Stimulated activated CD4-positive, alpha-beta T cell treated with anti-CD3 and anti-CD28 coated beads, TNF-alpha, amount 100 ng/mL, for 24 hours (primary cell): ENCODE results near the gene BCL10.

Source experiments
- DNase-seq, 3 experiments: peaks; one replicate each; pipeline ENCODE4 v3.0.0-alpha.2; 2020; ENCODE audit warnings: low read depth in 3 of 3

Gene BCL10

DNA sequence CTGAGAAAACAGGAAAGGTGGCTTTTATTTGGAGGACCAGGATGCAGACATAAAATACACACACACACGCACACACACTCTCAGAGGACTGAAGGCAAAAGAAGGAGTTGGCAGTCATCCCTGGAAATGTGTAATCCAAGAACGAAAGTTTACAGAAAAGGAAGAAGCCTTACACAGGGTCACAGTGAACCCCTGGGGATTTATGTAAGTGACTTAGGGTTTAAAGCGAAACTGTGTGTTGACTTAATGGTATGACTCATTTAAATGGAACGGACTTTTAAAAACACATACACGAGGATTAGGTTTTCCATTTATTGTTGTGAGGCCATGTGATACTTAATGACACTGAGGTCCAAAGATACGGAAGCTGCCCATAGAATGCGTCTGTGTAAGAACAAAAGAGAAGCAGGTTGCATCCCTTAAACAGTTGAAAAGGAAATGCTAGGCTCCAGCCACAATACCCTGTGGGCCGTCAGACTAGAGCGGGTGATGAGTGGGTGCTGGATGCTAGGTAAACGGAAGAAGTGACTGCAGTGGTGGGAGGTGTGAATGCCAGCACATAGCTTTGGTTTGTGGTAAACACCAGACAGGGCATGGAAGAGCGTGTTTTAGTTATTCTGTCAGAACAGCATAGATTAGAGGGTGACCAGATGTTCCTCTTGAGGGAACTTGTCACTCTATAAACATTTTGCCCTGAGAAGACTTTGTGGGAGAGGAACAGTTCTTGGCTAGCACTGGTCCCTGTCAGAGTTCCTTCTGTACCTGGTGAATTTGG lies 21.6 kb upstream of the BCL10 start:
- DNase-seq, result peak; percentile 45 to 72 (median 71)

DNA sequence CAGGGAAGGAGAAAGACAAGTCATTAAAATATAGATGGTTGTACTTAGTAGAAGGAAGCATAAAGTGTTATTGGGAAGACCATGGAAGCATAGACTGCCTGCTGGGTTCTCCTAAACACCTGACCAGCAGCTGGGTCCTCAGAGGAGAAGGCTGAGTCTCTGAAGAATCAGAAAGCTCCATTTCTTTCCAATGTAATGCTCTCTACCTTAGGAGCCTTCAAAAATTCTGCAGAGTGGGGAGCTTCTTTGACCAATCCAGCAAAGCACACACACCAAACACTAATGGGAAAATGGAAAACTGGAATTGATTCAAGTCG lies 21.1 kb upstream of the BCL10 start:
- DNase-seq, result no peak

DNA sequence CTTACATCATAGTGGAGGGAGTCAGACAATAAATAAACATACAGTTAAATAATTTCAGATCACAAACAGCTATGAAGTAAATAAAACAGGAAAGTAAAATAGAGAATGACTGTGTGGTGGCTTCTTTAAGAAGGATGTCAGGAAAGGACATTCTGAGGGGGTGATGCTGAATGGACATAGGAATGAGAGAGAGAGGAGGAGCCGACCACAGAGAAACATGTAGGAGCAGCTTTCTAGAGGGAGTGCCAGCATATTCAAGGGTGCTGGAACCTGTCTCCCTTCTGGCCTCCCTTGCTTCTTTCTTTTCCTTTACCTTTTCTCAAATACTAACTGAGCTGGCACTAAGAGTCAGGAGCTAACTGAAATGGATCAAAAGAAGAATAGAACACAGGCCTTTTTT lies 20.5 kb upstream of the BCL10 start:
- DNase-seq, result no peak

DNA sequence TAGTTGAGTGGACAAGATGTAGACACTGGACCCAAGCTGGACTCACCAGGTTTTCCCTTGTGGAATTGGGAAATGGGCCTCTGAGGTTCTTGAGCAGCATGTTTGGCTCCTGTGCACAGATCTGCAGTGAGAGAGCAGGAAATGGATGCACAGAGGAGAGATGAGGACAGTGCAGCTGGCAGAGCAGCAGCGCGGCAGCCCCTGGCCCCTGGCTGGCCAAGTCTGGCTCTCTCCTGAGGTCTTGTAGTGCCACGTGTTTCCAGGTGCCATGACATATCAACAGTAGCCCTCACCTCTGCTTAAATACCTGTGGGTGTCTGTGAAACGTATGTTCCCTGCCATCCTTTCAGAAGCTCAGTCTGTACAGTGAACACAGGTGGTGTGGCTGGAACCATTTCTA lies 19.2 kb upstream of the BCL10 start:
- no peak for DNase-seq

DNA sequence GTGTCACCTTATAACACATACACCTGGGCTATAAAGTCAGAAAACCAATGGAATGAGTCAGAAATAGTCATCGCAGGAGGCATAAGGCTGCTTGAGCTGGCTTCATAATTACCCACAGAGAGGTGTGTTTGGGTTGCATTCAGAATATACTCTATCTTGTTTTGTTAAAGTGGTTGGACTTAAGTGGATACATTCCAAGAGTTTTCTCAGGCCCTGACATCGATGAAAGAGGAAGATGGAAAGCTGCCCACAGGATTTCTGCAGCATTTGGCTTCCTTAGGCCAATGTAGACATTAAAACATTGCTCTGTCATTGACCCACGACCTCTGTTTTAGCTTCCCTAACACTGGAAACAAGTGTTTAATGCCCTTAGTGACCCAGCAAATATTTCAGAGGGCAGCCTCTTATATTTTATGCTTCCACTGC lies 18.6 kb upstream of the BCL10 start:
- no peak for DNase-seq

DNA sequence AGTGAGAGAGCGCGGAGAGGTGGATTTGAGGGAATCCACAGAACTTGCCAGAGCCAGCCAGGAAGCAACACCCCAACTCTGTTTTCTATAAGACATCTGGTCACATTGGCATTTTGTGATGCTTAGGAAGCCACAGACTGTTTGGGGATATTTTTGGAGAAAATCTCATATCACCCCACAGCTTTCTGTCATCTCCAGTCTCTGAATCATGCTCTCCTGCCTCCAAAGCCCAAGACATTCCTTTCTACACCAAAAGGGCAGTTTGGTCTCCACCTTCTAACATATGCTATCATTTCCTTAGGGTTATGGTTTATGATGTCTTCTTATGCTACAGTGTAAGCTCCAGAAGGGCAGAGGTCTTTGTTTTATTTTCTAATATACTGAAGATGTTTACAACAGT lies 14.4 kb upstream of the BCL10 start:
- no peak for DNase-seq

DNA sequence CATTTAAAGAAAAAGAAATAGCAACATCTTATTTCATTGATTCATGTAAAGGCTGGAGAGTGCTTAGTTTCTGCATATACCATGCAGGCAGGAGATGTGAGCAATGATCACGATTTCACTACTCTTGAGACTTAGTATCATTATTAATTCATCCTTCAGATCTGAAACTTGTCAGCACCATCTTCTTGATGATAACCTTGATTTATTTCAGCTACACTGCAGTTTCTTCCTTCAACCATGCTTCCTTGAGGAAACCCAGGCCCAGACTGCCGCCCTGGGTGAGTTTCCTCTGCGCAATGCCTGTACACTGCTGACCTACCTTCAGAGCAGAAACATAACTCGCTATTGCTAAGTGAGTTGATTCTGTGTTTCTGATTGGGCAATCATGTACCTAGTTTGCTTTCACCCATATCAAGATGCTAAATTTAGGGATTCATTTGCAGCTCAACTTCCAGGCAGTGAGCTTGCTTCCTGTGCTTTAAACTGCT lies 13.5 kb upstream of the BCL10 start:
- no peak for DNase-seq

DNA sequence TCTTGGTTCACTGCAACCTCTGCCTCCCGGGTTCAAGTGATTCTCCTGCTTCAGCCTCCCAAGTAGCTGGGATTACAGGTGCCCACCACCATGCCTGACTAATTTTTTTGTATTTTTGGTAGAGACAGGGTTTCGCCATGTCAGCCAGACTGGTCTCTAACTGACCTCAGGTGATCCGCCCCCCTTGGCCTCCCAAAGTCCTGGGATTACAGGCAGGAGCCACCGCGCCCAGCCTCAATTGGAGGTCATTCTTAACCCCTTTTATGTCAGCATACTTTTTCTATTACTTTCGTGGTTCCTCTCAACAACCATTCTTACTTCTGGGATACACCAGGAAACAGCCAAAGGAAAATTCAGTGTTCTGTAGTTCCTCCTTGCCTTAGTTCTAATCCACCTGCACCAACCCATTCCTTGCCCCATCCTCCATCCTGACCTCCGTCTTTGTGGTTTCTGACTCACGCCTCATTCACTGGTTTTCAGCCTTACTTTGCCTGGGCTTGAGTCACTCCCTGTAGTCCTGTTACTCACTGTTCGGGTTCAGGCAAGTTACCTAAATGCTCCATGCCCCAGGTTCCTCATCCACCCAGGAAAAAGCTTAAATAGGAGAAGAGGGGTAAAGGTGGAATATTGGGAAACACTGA lies 12.9 kb upstream of the BCL10 start:
- no peak for DNase-seq

DNA sequence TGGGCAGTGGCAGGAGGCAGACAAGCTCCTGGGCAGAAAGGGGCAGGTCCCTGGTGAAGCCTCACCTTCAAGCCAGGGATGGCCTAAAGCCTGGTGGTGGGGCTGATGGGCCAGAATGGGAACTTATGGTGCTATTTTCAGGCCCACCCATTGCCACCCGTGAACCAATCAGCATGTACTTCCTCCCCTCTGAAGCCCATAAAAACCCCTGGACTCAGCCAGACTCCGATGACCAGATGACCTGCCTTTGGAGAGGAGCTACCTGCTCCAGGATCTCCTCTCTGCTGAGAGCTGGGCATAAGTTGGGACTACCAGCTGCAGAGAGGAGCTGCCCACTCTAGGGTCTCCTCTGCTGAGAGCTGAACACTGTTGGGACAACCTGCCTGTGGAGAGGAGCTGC lies 7.8 kb upstream of the BCL10 start:
- no peak for DNase-seq

DNA sequence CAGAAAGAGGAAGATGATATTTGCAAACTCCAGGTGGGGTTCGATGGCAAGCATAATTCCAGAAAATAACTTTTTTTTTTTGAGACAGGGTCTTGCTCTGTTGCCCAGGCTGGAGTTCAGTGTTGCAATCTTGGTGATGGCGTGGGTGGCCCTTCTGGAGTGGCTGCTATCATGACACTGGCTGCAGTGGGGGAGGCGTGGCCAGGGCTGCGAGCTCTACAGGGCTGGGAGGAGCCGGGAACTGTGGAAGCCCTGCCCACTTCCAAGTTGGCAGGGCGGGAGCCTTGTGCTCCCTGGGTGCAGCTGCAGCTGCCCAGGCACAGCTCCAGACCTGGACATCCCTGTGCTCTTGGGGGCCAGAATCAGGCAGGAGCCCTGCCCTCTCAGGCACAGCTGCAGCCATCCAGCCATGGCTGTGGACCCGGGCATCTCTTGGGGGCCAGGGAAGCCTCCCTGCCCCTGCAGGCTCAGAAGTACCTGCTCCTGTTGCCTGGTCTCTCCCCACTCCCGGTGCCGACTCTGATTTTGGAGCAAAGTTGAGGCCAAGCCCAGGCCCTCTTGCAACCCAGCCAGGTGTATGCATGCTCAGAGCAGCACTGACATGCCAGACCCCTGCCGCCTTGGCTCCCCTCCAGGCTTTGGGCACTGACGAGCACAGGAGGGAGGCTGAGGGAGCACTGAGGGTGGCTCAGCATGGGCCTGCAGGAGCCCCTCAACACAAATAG lies 7.2 kb upstream of the BCL10 start:
- no peak for DNase-seq

DNA sequence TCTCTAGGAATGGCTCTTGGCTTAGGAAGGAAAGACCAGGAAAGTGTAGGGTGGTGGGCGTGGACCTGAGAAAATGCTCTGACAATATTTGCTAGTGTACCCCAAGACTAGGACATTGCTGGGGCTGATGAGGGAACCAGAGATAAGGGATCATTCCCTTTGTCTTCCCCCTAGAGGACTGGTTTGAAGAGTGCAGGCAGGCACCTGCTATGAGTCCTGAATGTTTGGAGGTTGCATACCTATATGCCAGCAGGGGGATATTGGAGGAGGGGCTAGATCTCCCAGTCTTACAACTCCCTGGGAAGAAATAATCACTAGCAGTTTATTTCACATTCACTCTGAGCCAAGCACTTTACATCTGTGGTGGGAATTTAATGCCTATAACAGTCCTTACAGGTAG lies 6.0 kb upstream of the BCL10 start:
- DNase-seq, result no peak

DNA sequence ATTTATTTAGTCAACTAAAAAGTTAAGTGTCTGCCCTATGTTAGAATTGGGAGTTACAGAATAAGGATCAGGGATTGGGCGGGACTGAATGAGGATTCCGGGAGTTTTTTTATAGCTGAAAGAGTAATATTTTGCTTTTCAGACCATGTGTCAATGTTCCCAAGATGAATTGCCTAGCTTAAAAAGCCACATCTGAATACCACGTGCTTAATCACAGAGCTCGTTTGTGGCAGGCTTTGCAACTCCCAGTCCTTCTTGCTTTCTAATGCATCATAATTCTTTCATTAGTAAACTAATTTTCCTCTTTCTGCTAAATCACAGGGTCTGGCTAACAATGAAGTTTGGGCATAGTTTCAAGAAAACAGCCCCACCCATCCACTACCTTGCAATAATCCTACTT lies 4.2 kb upstream of the BCL10 start:
- no peak for DNase-seq

DNA sequence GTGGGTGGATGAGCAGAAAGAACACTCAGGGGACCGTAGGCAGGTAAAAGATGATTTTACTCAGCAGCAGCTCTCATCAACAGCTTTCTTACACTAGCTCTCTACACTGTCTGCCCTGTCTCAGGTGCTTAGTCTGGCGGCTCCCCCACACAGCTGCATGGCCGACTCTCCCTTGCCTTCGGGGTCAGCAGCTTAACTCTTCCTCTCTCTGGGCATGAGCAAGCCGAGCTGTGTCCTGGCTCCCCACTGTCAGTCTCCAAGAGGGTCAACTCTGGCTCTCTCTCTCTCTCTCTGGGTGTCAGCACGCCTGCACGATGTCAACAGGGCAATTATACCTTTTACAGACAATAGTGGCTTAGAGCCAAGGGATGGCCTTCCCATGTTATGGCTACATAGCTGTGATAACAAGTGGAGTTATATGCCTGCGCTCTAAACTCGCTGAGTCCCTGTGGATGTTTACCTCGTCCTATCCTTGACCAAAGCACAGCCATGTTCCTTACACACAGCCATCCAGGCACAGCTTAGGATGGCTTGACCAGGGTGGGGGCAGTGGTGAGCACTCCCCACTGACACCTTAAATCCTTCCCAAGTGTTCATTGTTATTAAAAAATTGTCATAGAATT lies 3.1 kb upstream of the BCL10 start:
- no peak for DNase-seq

DNA sequence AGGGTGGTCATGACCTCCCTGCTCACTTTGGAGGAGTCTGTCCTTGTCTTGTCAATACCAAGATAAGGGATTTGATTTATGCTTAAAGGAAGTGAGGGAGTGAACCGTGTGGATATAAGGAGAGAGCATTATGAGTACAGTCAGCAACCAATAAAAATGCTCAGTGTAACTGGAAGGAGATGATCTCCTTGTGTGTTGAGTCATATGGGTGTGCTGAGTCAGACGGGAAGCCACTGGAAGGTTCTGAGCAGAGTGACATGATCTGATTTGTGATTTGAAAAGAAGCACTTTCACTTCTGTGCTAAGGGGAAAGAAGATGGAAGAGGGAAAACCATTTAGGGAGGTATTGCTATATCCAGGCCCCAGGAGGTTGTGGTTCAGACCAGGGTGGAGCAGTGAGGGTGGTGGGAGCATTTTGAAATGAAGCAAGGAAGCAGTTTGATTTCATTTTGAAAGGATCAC lies 2.5 kb upstream of the BCL10 start:
- DNase-seq, result peak in 1 of 3 experiments; percentile 26

DNA sequence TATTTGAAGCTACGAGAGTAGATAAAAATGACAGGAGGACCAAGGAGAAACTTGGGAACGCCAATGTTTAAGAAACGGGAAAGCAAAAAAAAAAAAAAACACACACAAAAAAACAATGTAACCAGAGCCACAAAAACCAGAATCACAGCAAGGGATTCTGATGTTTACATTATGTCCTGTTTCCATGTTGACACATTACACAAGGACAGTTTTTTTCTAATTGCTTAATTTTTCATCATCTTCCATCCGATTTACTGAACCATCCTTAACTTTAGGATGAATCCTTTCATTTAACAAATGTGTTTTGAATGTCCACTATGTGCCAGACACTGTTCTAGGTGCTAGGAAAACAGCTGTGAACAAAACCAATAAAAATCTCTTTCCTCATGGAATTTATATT lies 1.4 kb upstream of the BCL10 start:
- DNase-seq, result no peak

DNA sequence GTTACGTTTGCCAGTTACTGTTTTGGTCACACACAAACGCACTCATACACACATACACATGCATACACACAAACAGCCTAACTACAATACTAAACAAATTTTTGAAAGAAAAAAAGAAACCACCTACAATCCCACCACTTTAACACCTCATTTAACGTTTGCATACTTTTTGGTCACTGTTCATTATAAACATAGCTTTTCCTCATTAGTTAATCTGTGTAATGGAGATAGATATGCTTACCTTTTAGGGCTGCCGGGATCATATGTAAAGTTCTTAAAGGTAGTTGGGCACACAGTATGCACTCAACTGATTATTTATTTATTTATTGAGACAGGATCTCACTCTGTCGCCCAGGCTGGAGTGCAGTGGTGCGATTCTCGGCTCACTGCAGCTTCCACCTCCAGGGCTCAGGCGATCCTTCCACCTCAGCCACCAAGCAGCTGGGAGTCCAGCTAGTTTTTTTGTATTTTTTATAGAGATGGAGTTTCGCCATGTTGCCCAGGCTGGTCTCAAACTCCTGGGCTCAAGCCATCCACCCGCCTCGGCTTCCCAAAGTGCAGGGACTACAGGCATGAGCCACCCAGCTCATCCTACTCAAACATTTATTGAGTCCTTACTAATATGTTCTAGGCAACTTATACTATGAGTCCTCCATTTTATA lies 677 bp upstream of the BCL10 start:
- DNase-seq, result no peak

DNA sequence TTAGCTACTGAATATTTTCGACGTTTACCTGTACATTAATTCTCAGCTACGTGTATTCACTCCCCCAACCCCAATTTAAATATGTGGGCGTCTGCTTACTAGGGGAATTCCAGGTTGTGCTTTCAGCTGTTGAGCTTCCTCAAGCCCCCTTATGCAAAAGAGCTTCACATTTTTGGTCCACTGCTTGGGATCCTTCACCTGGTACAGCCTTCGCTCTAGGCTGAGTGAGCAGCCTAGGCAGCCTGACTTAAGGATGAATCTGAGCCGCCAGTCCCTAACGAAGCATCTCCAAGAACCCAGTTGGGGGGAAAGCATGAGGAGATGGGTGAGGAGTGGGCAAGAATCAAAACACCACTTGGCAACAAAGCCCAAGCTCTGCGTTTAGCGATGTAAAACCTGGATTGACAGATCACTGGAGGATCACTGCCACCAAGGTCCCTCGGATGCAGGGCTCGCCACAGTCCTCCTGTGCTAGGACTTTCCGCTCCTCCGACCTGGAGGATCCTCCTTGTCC lies 674 bp downstream of the BCL10 start:
- no peak for DNase-seq

DNA sequence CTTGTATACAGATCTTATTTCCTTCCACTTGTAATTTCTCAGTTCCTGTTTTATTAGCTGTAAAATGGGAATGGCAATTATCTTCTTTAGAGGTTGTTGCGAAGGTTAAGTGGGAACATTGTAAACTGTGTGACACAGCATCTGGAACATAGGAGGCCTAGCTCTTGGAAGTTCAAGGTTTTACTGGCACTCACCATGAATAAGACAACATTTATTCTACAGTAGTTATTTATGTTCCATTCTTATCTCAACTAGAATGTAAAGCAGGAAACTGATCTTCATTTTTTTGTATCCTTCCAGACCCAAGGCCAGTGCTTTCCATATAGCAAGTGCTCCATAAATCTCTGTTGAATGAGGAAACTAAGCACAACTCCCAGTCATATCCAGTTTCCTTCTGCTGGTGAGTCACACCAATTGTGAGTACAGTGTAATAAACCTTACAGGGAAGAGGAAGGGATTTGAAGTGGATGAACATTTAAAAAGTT lies 1.4 kb downstream of the BCL10 start:
- no peak for DNase-seq

DNA sequence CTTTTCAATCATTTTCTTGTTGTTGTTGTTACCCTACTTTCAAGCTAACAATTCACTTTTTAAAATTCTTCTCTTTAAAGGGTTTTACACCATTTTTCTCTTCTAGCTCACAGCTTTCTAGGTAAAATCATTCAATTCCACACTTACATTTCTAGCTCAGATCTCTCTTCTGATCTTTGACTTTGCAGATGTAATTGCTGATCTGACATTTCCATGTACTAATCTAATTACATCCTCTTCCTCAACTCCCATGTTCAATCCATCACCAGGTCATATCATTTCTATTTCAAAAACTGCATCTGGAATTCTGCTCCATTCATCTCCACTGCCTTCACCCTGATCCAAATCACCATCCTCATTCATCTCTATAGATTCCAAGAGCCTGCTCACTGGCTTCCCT lies 3.0 kb downstream of the BCL10 start:
- DNase-seq, result no peak

DNA sequence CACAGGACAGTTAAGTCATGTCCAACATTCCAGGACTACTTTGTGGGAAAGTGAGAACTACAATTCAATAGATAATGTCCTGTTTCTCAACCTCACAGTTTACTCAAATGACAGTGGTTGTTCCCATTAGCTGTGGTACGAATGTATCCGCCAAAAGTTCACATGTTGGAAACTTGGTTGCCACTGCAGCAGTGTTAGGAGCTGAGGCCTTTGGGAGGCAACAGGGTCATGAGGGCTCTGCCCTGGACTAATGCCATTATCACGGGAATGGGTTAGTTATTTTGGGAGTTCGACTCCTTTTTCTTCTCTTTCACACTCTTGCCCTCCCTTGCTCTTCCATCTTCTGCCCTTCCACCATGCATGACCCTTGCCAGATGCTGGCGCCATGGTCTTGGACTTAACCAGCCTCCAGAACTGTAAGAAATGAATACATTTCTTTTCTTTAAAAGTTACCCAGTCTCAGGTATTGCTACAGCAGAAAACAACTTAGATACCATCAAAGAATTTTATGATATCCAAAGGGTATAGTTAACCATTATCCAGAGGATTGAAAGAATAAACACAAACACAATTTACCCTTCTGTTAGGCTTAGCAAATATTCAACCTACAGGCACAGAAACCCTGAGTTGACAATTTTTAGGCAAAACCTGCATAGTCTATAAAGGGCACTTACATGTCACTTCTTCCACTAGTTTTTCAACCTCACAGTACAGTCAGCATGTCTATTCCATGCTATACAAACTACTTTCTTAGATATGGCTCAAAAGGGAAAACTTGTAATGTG lies 7.4 kb downstream of the BCL10 start:
- DNase-seq, result no peak

DNA sequence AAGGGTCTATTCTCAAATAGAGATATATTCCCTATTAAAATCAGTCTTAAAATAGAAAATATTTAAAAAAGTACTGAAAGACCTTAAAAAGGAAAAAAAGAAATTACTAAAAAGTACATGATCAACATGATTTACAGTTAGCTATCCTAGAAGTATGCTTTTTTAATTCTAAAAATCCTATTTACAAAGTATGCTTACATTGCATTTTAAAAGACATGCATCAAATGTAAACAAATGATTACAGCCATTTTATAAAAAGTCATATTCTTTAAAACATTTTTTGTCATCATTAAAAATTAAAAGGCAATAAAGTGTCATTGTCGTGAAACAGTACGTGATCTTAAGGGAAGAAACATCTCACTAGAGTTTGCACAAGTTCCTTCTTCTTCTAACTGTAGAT lies 9.1 kb downstream of the BCL10 start:
- DNase-seq, result no peak
